GM12878 (cell line): Measurements from ENCODE around the gene AFF1. TPM values are rescaled to one million over a fixed set of nuclear protein-coding genes. Genes with fewer than 3 reads are reported as not detected.

Experiments used
- ATF7 ChIP-seq: fragments of 450-650 bp; IDR thresholded peaks from 2 replicates; pipeline ENCODE4 v1.6.1; 2016; ENCODE audit warnings: low read depth, mild to moderate bottlenecking
- CEBPB ChIP-seq, 2 experiments: fragments of 150-350 bp in 1 of 2; IDR thresholded peaks; 2 replicates each; pipeline ENCODE4 v1.6.1; 2012 to 2014; ENCODE audit warnings: low read depth in 2 of 2, low read length in 2 of 2, borderline replicate concordance in 1 of 2, inconsistent platforms in 1 of 2
- CHD2 ChIP-seq: IDR thresholded peaks from 2 replicates; pipeline ENCODE4 v1.6.1; 2011; ENCODE audit warnings: low read depth, low read length, improper control_type of control experiment, borderline replicate concordance
- CREM ChIP-seq: IDR thresholded peaks from 2 replicates; pipeline ENCODE4 v1.6.1; 2014; ENCODE audit warnings: antibody characterized with exemption, low read depth
- EP300 ChIP-seq, 2 experiments: fragments of 150-350 bp in 1 of 2; IDR thresholded peaks; 2 replicates each; pipeline ENCODE4 v1.6.1; 2011 to 2012; ENCODE audit warnings: low read depth in 2 of 2, low read length in 2 of 2, borderline replicate concordance in 1 of 2, improper control_type of control experiment in 1 of 2, inconsistent platforms in 1 of 2; ENCODE audit not compliant: control insufficient read depth in 1 of 2
- HCFC1 ChIP-seq: fragments of 150-350 bp; IDR thresholded peaks from 2 replicates; pipeline ENCODE4 v1.6.1; 2014; ENCODE audit warnings: low read length
- IKZF2 ChIP-seq, 2 experiments: fragments of 450-650 bp; IDR thresholded peaks; 2 replicates each; pipeline ENCODE4 v1.6.1; 2017; ENCODE audit warnings: mild to moderate bottlenecking in 2 of 2, moderate library complexity in 2 of 2
- MEF2A ChIP-seq: IDR thresholded peaks from 2 replicates; pipeline ENCODE4 v1.6.1; 2011; ENCODE audit warnings: low read depth, mild to moderate bottlenecking, low read length, moderate library complexity; ENCODE audit not compliant: insufficient read depth
- MTA3 ChIP-seq: IDR thresholded peaks from 2 replicates; pipeline ENCODE4 v1.6.1; 2012; ENCODE audit warnings: low read length, inconsistent platforms, borderline replicate concordance
- NBN ChIP-seq: fragments of 450-650 bp; IDR thresholded peaks from 2 replicates; pipeline ENCODE4 v1.6.1; 2016
- PAX8 ChIP-seq: fragments of 450-650 bp; IDR thresholded peaks from 2 replicates; pipeline ENCODE4 v1.6.1; 2017; ENCODE audit warnings: mild to moderate bottlenecking, moderate library complexity
- POLR2AphosphoS5 ChIP-seq: IDR thresholded peaks from 2 replicates; pipeline ENCODE4 v1.6.1; 2011; ENCODE audit warnings: mild to moderate bottlenecking, low read length, inconsistent platforms
- RUNX3 ChIP-seq: IDR thresholded peaks from 2 replicates; pipeline ENCODE4 v1.6.1; 2012; ENCODE audit warnings: low read length, inconsistent platforms
- SUPT20H ChIP-seq: IDR thresholded peaks from 2 replicates; pipeline ENCODE4 v1.6.1; 2011; ENCODE audit warnings: low read depth, mild to moderate bottlenecking, low read length, moderate library complexity, borderline replicate concordance; ENCODE audit not compliant: control insufficient read depth
- TAF1 ChIP-seq: IDR thresholded peaks from 2 replicates; pipeline ENCODE4 v1.6.1; 2011; ENCODE audit warnings: mild to moderate bottlenecking, low read depth, low read length, borderline replicate concordance
- polyA plus RNA-seq, 11 experiments: library from polyadenylated mRNA; depleted of rRNA in 4 of 11; unstranded in 6 of 11; stranded (reverse) in 5 of 11; fragments of >200 nt; fragmentation: Nextera tagmentation in 4 of 11; fragmentation: Illumina TruSeq in 1 of 11; extraction: Ambion mirVana in 4 of 11; extraction: Trizol in 1 of 11; gene quantifications; 1 replicate in 1 of 11; 2 replicates in 10 of 11; pipeline versions ENCODE4 v1.2.1 to v1.2.3, GENCODE V29; 2011 to 2016; ENCODE audit warnings: inconsistent platforms in 2 of 11, missing spikeins in 2 of 11, low read depth in 1 of 11
- total RNA-seq, 4 experiments: library from RNA; depleted of rRNA in 3 of 4; stranded (reverse); fragments of >200 nt in 3 of 4; fragmentation: Illumina TruSeq in 1 of 4; extraction: Trizol in 1 of 4; gene quantifications; 2 replicates each; pipeline versions ENCODE4 v1.2.1 to v1.2.3, GENCODE V29; 2013 to 2021
- TF ChIP-seq, protein P1 (sequence below): IDR thresholded peaks from 2 replicates; pipeline ENCODE4 v1.6.1; 2011; ENCODE audit warnings: borderline replicate concordance, low read depth, mild to moderate bottlenecking, moderate library complexity, mixed read lengths, low read length; ENCODE audit not compliant: insufficient read depth; ENCODE audit errors: extremely low read length
- TF ChIP-seq, protein P2 (sequence below): IDR thresholded peaks from 2 replicates; pipeline ENCODE4 v1.6.1; 2012; ENCODE audit warnings: low read length, inconsistent platforms

AFF1 gene
- total and polyA plus RNA-seq, 10 of the 15 experiments (the other 5 are each of a cell fraction or from before 2014, with no cell fraction given): 3.5 to 56.1 (median 21.5) TPM

DNA sequence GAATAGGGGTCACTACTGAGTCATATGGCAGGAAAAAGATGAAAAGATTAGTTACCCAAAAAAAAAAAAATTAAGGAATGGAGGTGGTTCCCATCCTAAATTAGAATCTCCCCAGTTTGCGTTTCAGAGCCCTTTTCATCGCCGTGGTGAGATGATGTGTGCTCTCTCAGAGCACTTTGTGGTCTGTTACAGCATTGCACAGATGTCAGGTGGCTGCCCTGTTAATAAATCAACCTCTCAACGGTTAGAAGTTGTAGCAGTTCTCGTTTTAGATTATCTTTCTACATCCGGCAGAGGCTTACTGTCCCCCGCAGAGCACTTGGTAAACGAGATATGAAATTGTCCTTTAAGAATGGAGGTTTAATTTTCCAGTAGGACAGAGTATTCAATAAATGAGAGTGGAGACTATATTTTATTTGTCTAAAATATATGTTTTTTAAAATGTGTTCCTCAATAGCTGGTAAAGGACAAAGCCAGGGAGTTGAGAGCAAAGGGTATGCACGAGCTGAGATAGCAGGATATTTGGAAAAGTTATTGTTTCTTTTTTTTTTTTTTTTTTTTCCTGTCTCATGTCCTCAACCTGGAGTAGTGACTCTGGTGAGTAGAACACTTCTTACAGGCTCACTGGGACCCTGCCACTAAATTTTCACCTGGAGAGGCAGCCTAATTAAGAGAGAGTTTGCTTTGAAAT lies 26.9 kb downstream of the AFF1 start (continued):
- TF ChIP-seq MEF2A (peak; percentile 84; the same call in 1 of the 2 replicates), CHD2 (peak; percentile 24; the same call in 1 of the 2 replicates), HCFC1 (no peak), EP300 (IDR thresholded peaks at IDR 0.05; ENCODE audit: borderline replicate concordance in 1 of 2, control insufficient read depth in 1 of 2, low read depth in 2 of 2, low read length in 2 of 2) (peak; percentile 79 to 84; a peak in 3 of 4 replicates), RUNX3 (peak; percentile 97), TAF1 (peak; percentile 63; the same call in 1 of the 2 replicates), IKZF2 (IDR thresholded peaks at IDR 0.05) (peak; percentile 86 to 91), PAX8 (no peak), ATF7 (peak; percentile 91), POLR2AphosphoS5 (peak; percentile 69), SUPT20H (no peak), CEBPB (IDR thresholded peaks at IDR 0.05; ENCODE audit: borderline replicate concordance in 1 of 2, low read depth in 2 of 2, low read length in 2 of 2) (peak in 1 of 2 experiments; percentile 61; a peak in 1 of 4 replicates), CREM (peak; percentile 67; the same call in 1 of the 2 replicates), MTA3 (peak; percentile 45; the same call in 1 of the 2 replicates), NBN (peak; percentile 85)
- TF ChIP-seq, protein P1, sequence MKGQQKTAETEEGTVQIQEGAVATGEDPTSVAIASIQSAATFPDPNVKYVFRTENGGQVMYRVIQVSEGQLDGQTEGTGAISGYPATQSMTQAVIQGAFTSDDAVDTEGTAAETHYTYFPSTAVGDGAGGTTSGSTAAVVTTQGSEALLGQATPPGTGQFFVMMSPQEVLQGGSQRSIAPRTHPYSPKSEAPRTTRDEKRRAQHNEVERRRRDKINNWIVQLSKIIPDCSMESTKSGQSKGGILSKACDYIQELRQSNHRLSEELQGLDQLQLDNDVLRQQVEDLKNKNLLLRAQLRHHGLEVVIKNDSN: no peak
- TF ChIP-seq, protein P2, sequence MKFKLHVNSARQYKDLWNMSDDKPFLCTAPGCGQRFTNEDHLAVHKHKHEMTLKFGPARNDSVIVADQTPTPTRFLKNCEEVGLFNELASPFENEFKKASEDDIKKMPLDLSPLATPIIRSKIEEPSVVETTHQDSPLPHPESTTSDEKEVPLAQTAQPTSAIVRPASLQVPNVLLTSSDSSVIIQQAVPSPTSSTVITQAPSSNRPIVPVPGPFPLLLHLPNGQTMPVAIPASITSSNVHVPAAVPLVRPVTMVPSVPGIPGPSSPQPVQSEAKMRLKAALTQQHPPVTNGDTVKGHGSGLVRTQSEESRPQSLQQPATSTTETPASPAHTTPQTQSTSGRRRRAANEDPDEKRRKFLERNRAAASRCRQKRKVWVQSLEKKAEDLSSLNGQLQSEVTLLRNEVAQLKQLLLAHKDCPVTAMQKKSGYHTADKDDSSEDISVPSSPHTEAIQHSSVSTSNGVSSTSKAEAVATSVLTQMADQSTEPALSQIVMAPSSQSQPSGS: peak; percentile 74; the same call in 1 of the 2 replicates
